Renal pelvis (tissue), 4 donors: ENCODE results near the gene DENND6A. TPM values are rescaled to one million over a fixed set of nuclear protein-coding genes. Genes with fewer than 3 reads are reported as not detected.

Source experiments
- DNase-seq: peaks from one replicate; pipeline ENCODE4 v3.0.0-alpha.2; 2013
- polyA plus RNA-seq, 3 donors: library from polyadenylated mRNA; unstranded; fragments of 120-200 nt; gene quantifications; one replicate each; pipeline ENCODE4 v1.2.1, GENCODE V29; 2013; ENCODE audit not compliant: insufficient read length in 3 of 3

Gene DENND6A
- polyA plus RNA-seq, 3 donors = 25.9 to 30.1 (median 29.4) TPM

- no peak for DNase-seq
Measured at GRCh38 chr3:57582474-57583168, 110.3 kb downstream of the DENND6A start.

DNA sequence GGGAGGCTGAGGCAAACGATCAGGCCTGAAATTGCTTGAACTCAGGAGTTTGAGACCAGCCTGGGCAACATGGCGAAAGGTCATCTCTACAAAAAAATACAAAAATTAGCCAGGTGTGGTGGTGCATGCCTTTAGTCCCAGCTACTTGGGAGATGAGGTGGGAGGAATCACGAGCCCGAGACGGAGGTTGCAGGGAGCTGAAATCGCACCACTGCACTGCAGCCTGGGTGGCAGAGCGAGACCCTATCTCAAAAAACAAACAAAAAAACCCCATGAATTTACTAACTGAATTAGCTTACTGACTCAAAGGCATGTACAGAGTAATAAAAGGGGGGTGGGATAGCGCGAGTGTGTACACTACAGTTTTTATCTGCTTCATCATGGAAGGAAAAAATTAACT is 115.1 kb downstream of the DENND6A start:
- DNase-seq = no peak

DNA sequence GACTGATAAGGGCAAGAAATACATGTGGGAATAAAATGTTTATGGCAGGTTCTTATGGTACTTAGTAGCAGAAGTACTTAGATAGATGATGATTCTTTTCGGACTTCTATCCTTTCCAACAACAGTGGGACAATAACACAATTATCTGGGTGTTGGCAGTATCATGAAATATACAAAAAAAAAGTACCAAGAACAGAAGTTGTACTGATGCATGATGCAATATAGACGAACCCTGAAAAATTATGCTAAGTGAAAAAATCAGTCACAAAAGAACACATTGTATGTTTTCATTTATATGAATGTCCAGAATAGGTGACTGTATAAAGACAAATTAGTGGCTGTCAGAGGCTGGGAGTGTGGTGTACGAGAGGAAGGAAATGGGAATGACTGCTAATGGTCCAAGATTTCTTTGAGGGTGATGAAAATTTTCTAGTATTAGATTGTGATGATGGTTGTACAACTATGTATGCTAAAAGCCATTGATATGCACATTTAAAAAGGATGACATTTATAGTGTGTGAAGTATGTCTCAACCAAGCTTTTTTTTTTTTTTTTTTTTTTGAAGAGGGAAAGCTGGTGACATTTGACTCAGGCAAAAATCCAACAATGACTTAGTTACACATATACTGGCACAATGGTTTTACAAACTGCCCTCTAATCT is 116.8 kb downstream of the DENND6A start:
- no peak for DNase-seq

Other genes starting within 250 kb of the DENND6A start
- gene DNAH12, start 148.7 kb downstream of the DENND6A start, polyA plus RNA-seq = 1 to 10 TPM in 2 of 3 donors, under 1 TPM in 1; 0.94 to 1.7 (median 1.6) TPM
- gene PDE12, start 136.8 kb downstream of the DENND6A start, polyA plus RNA-seq = 10 to 100 TPM; 11.8 to 14.7 (median 14.4) TPM
- 100 to 1,000 TPM; 196 to 233 (median 210) TPM for gene ARF4, start 95.7 kb downstream of the DENND6A start, polyA plus RNA-seq
- 10 to 100 TPM; 43.9 to 51.8 (median 44.2) TPM for gene SLMAP, start 63.2 kb upstream of the DENND6A start, polyA plus RNA-seq